Keratinocyte (primary cell): ENCODE data around the gene SLC44A5. TPM values are rescaled to one million over a fixed set of nuclear protein-coding genes. Genes with fewer than 3 reads are reported as not detected.

Experiments used
- DNase-seq: peaks from one replicate; pipeline ENCODE4 v3.0.0-alpha.2; 2011; ENCODE audit warnings: low read depth, missing footprints, low spot score
- FAIRE-seq: peaks from 2 replicates; lab custom pipeline; 2011; peaks lifted over from hg19 to GRCh38; lab: Jason Lieb, UNC
- H2AFZ ChIP-seq: 2 replicates; pipeline ENCODE4 v1.6.0; 2012; ENCODE audit warnings: low read length, control low read depth, inconsistent platforms; ENCODE audit not compliant: control insufficient read depth
- H3K27ac ChIP-seq: 2 replicates; pipeline ENCODE4 v1.5.1; 2011; ENCODE audit warnings: low read length; ENCODE audit not compliant: control insufficient read depth, insufficient read depth
- H3K27me3 ChIP-seq: 3 replicates; pipeline ENCODE4 v1.6.0; 2011; ENCODE audit warnings: low read length; ENCODE audit not compliant: control insufficient read depth, insufficient read depth; ENCODE audit errors: extremely low read depth
- H3K36me3 ChIP-seq, 2 experiments: 2 replicates in 1 of 2; 3 replicates in 1 of 2; pipeline ENCODE4 v1.5.1; 2011; ENCODE audit warnings: low read length in 2 of 2, mild to moderate bottlenecking in 1 of 2; ENCODE audit not compliant: control insufficient read depth in 2 of 2, insufficient read depth in 2 of 2; ENCODE audit errors: extremely low read depth in 1 of 2
- H3K4me1 ChIP-seq: 3 replicates; pipeline ENCODE4 v1.5.1; 2011; ENCODE audit warnings: low read length; ENCODE audit not compliant: control insufficient read depth, insufficient read depth; ENCODE audit errors: extremely low read depth
- H3K4me2 ChIP-seq: 3 replicates; pipeline ENCODE4 v1.6.0; 2011; ENCODE audit warnings: low read depth, low read length; ENCODE audit not compliant: control insufficient read depth, insufficient read depth; ENCODE audit errors: extremely low read depth
- H3K4me3 ChIP-seq, 3 experiments: fragments of 200-600 bp in 1 of 3; sonication (generic) in 1 of 3; 2 replicates in 2 of 3; 3 replicates in 1 of 3; pipeline ENCODE4 v1.5.1; 2011 to 2016; ENCODE audit warnings: low read length in 3 of 3, mild to moderate bottlenecking in 3 of 3, control low read depth in 2 of 3, inconsistent platforms in 1 of 3, low read depth in 1 of 3, mixed read lengths in 1 of 3, mixed run types in 1 of 3, moderate library complexity in 1 of 3; ENCODE audit not compliant: control insufficient read depth in 2 of 3, insufficient read depth in 2 of 3; ENCODE audit errors: extremely low read depth in 1 of 3
- H3K79me2 ChIP-seq: 2 replicates; pipeline ENCODE4 v1.6.0; 2012; ENCODE audit warnings: low read length; ENCODE audit not compliant: control insufficient read depth, insufficient read depth
- H3K9ac ChIP-seq: 3 replicates; pipeline ENCODE4 v1.6.0; 2011; ENCODE audit warnings: low read length; ENCODE audit not compliant: control insufficient read depth, insufficient read depth; ENCODE audit errors: extremely low read depth
- H3K9me1 ChIP-seq: 3 replicates; pipeline ENCODE4 v1.6.0; 2011; ENCODE audit warnings: low read length; ENCODE audit not compliant: control insufficient read depth, insufficient read depth; ENCODE audit errors: extremely low read depth
- H3K9me3 ChIP-seq: 2 replicates; pipeline ENCODE4 v1.5.1; 2012; ENCODE audit warnings: low read depth, low read length; ENCODE audit not compliant: control insufficient read depth
- H4K20me1 ChIP-seq: 3 replicates; pipeline ENCODE4 v1.6.0; 2011; ENCODE audit warnings: low read length; ENCODE audit not compliant: control insufficient read depth, insufficient read depth; ENCODE audit errors: extremely low read depth
- CTCF ChIP-seq, 3 experiments: IDR thresholded peaks in 1 of 3; conservative IDR thresholded peaks in 1 of 3; optimal IDR thresholded peaks in 1 of 3; 2 replicates in 2 of 3; 3 replicates in 1 of 3; pipeline versions ENCODE3 to v1.5.1; 2011; ENCODE audit warnings: low read length in 3 of 3, mild to moderate bottlenecking in 3 of 3, moderate library complexity in 2 of 3, control low read depth in 1 of 3, inconsistent platforms in 1 of 3; ENCODE audit not compliant: insufficient read depth in 2 of 3; ENCODE audit errors: extremely low read depth in 1 of 3
- EZH2 ChIP-seq: IDR thresholded peaks from one replicate; pipeline ENCODE4 v1.6.1; 2012; ENCODE audit warnings: inconsistent platforms, mild to moderate bottlenecking, low read length, moderate library complexity
- dilution Hi-C: fragments of 300-500 bp; cut with MboI; formaldehyde crosslinking; loops from one replicate; pipeline ENCODE4 v1.7.0; 2020; ENCODE audit warnings: low sequenced_read_pairs; ENCODE audit not compliant: extremely low pct_ligation_motif_present
- polyA plus RNA-seq, 5 experiments: library from polyadenylated mRNA; depleted of rRNA in 3 of 5; stranded (reverse) in 3 of 5; stranded (forward) in 1 of 5; unstranded in 1 of 5; fragments of >200 nt; gene quantifications; 1 replicate in 1 of 5; 2 replicates in 3 of 5; 3 replicates in 1 of 5; pipeline versions ENCODE4 v1.2.1 to v1.2.3, GENCODE V29; 2011 to 2012; ENCODE audit warnings: missing spikeins in 2 of 5, low read depth in 1 of 5, low replicate concordance in 1 of 5

The SLC44A5 gene
- polyA plus RNA-seq, 1 donor (not counting 4 experiments of a cell fraction or from before 2014, with no cell fraction given) = 0.72 TPM

GRCh38 chr1:75582725-75583261, 28.1 kb downstream of the SLC44A5 start:
- no peaks in the 10 kb centered on the region for H3K9me1 ChIP-seq
- dilution Hi-C loops = no loop called here

GRCh38 chr1:75579046-75579445, 31.9 kb downstream of the SLC44A5 start:
- FAIRE-seq (no peak), DNase-seq (no peak)
- H4K20me1 ChIP-seq = no peaks in the 10 kb centered on the region
- no peak overlapping the region for H2AFZ ChIP-seq
- H3K4me2 ChIP-seq = no peak overlapping the region
- no peaks in the 10 kb centered on the region for H3K4me1 ChIP-seq
- no peak overlapping the region for H3K4me3 ChIP-seq
- no peaks in the 10 kb centered on the region for H3K36me3 ChIP-seq
- dilution Hi-C loops = no loop called here
- TF ChIP-seq EZH2 (no peak), CTCF (optimal IDR thresholded peaks at IDR 0.05 in 1 of 3, IDR thresholded peaks at IDR 0.05 in 1 of 3, conservative IDR thresholded peaks at IDR 0.05 in 1 of 3; ENCODE audit: extremely low read depth in 1 of 3, insufficient read depth in 2 of 3, low read length in 3 of 3) (no peak)
- H3K27me3 ChIP-seq = no peaks in the 10 kb centered on the region
- no peaks in the 10 kb centered on the region for H3K9me3 ChIP-seq
- no peak overlapping the region for H3K9ac ChIP-seq
- no peaks in the 10 kb centered on the region for H3K9me1 ChIP-seq
- no peak overlapping the region for H3K27ac ChIP-seq
- no peaks in the 10 kb centered on the region for H3K79me2 ChIP-seq

More at GRCh38 chr1:75582725-75583261, 28.1 kb downstream of the SLC44A5 start:
- Histone ChIP-seq H3K9me3 (no peaks in the 10 kb centered on the region), H4K20me1 (no peaks in the 10 kb centered on the region), H2AFZ (no peak overlapping the region), H3K27ac (no peak overlapping the region), H3K79me2 (no peaks in the 10 kb centered on the region), H3K4me3 (no peak overlapping the region), H3K4me2 (no peak overlapping the region), H3K9ac (no peak overlapping the region), H3K27me3 (no peaks in the 10 kb centered on the region), H3K4me1 (no peaks in the 10 kb centered on the region), H3K36me3 (no peaks in the 10 kb centered on the region)
- FAIRE-seq (no peak), DNase-seq (no peak)
- TF ChIP-seq EZH2 (no peak), CTCF (optimal IDR thresholded peaks at IDR 0.05 in 1 of 3, IDR thresholded peaks at IDR 0.05 in 1 of 3, conservative IDR thresholded peaks at IDR 0.05 in 1 of 3; ENCODE audit: extremely low read depth in 1 of 3, insufficient read depth in 2 of 3, low read length in 3 of 3) (no peak)
